Measurements from ENCODE around the gene AFM. TPM values are rescaled to one million over a fixed set of nuclear protein-coding genes. Genes with fewer than 3 reads are reported as not detected.

Gene AFM
- total RNA-seq, 1 experiment from 2014 or later = not detected

GRCh38 chr4:73446336-73446938 lies 35.1 kb upstream of the AFM start:
- in situ Hi-C loops (cut with HindIII; ENCODE audit: low pct_unique_long_range_greater_than_20kb, low sequenced_read_pairs) = no loop called here
- peak; percentile 71 for DNase-seq (ENCODE audit: low read depth, low spot score)

- DNase-seq (ENCODE audit: low read depth, low spot score) = no peak
Measured at GRCh38 chr4:73447671-73448070, 33.9 kb upstream of the AFM start.

GRCh38 chr4:73448448-73449203 lies 32.9 kb upstream of the AFM start:
- in situ Hi-C loops (cut with HindIII; ENCODE audit: low pct_unique_long_range_greater_than_20kb, low sequenced_read_pairs) = no loop called here
- no peak for DNase-seq (ENCODE audit: low read depth, low spot score)

More at GRCh38 chr4:73447671-73448070, 33.9 kb upstream of the AFM start:
- in situ Hi-C loops (cut with HindIII; ENCODE audit: low pct_unique_long_range_greater_than_20kb, low sequenced_read_pairs) = no loop called here

GRCh38 chr4:73450398-73451004 lies 31.0 kb upstream of the AFM start:
- no peak for DNase-seq (ENCODE audit: low read depth, low spot score)
- in situ Hi-C loops (cut with HindIII; ENCODE audit: low pct_unique_long_range_greater_than_20kb, low sequenced_read_pairs) = no loop called here

- DNase-seq (ENCODE audit: low read depth, low spot score) = no peak
- in situ Hi-C loops (cut with HindIII; ENCODE audit: low pct_unique_long_range_greater_than_20kb, low sequenced_read_pairs) = no loop called here
Measured at GRCh38 chr4:73451404-73451803, 30.1 kb upstream of the AFM start.

GRCh38 chr4:73451981-73452747 lies 29.4 kb upstream of the AFM start:
- in situ Hi-C loops (cut with HindIII; ENCODE audit: low pct_unique_long_range_greater_than_20kb, low sequenced_read_pairs) = no loop called here
- DNase-seq (ENCODE audit: low read depth, low spot score) = no peak

- in situ Hi-C loops (cut with HindIII; ENCODE audit: low pct_unique_long_range_greater_than_20kb, low sequenced_read_pairs) = no loop called here
- no peak for DNase-seq (ENCODE audit: low read depth, low spot score)
Measured at GRCh38 chr4:73452953-73453700, 28.4 kb upstream of the AFM start.

GRCh38 chr4:73453701-73454005 lies 27.9 kb upstream of the AFM start:
- DNase-seq (ENCODE audit: low read depth, low spot score) = no peak
- in situ Hi-C loops (cut with HindIII; ENCODE audit: low pct_unique_long_range_greater_than_20kb, low sequenced_read_pairs) = no loop called here

- in situ Hi-C loops (cut with HindIII; ENCODE audit: low pct_unique_long_range_greater_than_20kb, low sequenced_read_pairs) = no loop called here
- DNase-seq (ENCODE audit: low read depth, low spot score) = no peak
Measured at GRCh38 chr4:73454920-73455319, 26.6 kb upstream of the AFM start.

GRCh38 chr4:73456177-73457022 lies 25.1 kb upstream of the AFM start:
- DNase-seq (ENCODE audit: low read depth, low spot score) = no peak
- in situ Hi-C loops (cut with HindIII; ENCODE audit: low pct_unique_long_range_greater_than_20kb, low sequenced_read_pairs) = no loop called here

- in situ Hi-C loops (cut with HindIII; ENCODE audit: low pct_unique_long_range_greater_than_20kb, low sequenced_read_pairs) = no loop called here
Measured at GRCh38 chr4:73458184-73459047, 23.1 kb upstream of the AFM start.

GRCh38 chr4:73459048-73459421 lies 22.5 kb upstream of the AFM start:
- no peak for DNase-seq (ENCODE audit: low read depth, low spot score)
- in situ Hi-C loops (cut with HindIII; ENCODE audit: low pct_unique_long_range_greater_than_20kb, low sequenced_read_pairs) = no loop called here

More at GRCh38 chr4:73458184-73459047, 23.1 kb upstream of the AFM start:
- DNase-seq (ENCODE audit: low read depth, low spot score) = no peak

- DNase-seq (ENCODE audit: low read depth, low spot score) = no peak
- in situ Hi-C loops (cut with HindIII; ENCODE audit: low pct_unique_long_range_greater_than_20kb, low sequenced_read_pairs) = no loop called here
Measured at GRCh38 chr4:73460913-73461522, 20.5 kb upstream of the AFM start.

GRCh38 chr4:73468170-73468569 lies 13.4 kb upstream of the AFM start:
- no peak for DNase-seq (ENCODE audit: low read depth, low spot score)
- in situ Hi-C loops (cut with HindIII; ENCODE audit: low pct_unique_long_range_greater_than_20kb, low sequenced_read_pairs) = no loop called here

GRCh38 chr4:73470728-73471127 lies 10.8 kb upstream of the AFM start:
- in situ Hi-C loops (cut with HindIII; ENCODE audit: low pct_unique_long_range_greater_than_20kb, low sequenced_read_pairs) = no loop called here
- DNase-seq (ENCODE audit: low read depth, low spot score) = no peak

GRCh38 chr4:73477176-73477575 lies 4.4 kb upstream of the AFM start:
- DNase-seq (ENCODE audit: low read depth, low spot score) = no peak
- in situ Hi-C loops (cut with HindIII; ENCODE audit: low pct_unique_long_range_greater_than_20kb, low sequenced_read_pairs) = no loop called here

Measured in SK-MEL-5 (cell line).